Measurements from ENCODE around the gene SPPL2C.

The SPPL2C gene

DNA sequence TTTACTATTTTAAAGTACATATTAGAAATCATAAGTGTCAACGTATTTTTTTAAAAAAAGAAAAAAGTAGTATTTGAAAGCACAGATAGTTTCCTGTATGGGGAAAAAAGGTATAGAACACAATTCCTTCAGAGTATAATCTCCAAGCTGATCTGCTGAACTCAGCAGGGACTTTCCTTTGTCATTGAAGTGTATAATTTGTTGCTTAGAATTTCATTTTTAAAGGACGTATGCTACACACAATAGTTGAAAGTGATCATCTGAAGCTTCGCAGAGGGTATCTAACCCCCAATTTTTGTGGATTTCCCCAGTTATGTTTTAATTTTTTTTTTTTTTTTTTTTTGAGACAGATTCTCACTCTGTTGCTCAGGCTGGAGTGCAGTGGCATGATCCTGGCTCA lies 29.5 kb downstream of the SPPL2C start:
- Mint-ChIP-seq H3K9me3 (peaks cover 0 to 7% of the 10 kb centered on the region in 2 donors), H3K4me3 (no peak overlapping the region), H3K27me3 (peaks cover 16% of the 10 kb centered on the region), H3K27ac (no peak overlapping the region), H3K4me1 (peaks cover 16% of the 10 kb centered on the region)
- DNase-seq (no peak), ATAC-seq (no peak)

DNA sequence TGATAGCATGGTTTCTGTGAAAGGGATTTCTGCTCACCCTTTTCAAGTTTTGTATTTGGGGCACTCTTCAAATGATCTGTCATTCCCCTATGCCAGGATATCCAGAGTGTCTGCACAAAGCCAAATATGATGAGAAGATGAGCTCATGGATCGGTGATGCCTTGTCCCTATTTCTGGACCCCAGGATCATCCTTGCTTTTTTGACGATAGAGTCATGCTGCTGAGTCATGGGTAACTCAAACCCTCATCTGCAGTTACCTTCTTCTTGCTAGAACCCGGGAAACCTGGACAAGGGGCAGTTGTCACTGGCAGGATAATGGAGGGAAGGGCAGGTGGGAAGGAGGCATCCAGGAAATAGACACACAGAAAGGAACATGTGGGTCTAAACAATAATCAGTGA lies 31.9 kb downstream of the SPPL2C start:
- peaks cover 0 to 7% of the 10 kb centered on the region in 2 donors for H3K9me3 Mint-ChIP-seq
- H3K27ac Mint-ChIP-seq: no peak overlapping the region
- no peak for ATAC-seq
- DNase-seq: no peak
- peaks cover 16% of the 10 kb centered on the region for H3K27me3 Mint-ChIP-seq
- H3K4me3 Mint-ChIP-seq: no peak overlapping the region
- peaks cover 10% of the 10 kb centered on the region for H3K4me1 Mint-ChIP-seq

DNA sequence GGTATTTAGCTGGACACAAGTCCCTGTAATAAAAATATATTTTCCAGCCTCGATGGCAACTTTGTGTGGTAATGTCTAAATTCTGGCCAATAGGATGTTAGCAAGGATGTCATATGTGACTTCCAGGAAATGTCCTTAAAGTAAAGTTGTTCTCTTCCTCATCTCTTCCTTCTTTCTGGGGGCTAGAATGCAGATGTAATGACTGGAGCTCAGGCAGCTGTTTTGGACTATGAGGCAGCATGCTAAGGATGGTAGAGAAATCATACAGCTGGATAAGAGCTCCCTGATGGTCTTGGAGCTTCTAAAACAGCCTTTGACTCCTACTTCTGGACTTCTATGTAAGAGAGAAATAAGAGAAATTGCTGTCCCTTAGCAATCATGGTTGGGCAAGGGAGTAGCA lies 32.8 kb downstream of the SPPL2C start:
- ATAC-seq: no peak
- Mint-ChIP-seq H3K4me3 (no peak overlapping the region), H3K9me3 (peaks cover 0 to 7% of the 10 kb centered on the region in 2 donors), H3K4me1 (peaks cover 10% of the 10 kb centered on the region), H3K27me3 (peaks cover 16% of the 10 kb centered on the region), H3K27ac (no peak overlapping the region)
- no peak for DNase-seq

DNA sequence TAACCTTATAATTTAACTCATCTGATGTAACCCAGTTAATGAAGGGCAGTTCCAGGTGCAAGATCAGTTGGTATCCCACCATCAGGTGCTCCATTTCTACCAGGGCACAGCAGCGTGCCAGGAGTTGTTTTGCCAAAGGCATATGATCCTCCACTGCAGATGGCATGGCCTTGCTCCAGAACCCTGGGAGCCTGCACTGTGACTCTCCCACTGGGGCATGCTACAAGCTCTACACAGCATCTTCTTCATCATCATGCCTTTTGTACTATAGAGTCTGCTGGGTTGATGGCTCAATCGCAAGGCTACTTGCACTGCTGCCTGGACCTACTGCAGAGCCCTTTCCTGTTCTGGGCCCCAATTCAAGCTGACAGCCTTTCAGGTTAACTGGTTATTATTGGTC lies 38.4 kb downstream of the SPPL2C start:
- ATAC-seq (no peak), DNase-seq (no peak)
- H3K27me3 Mint-ChIP-seq: no peaks in the 10 kb centered on the region
- H3K9me3 Mint-ChIP-seq: peaks cover 5 to 14% of the 10 kb centered on the region in 2 donors
- no peak overlapping the region for H3K4me3 Mint-ChIP-seq
- H3K4me1 Mint-ChIP-seq: peaks cover under 1% of the 10 kb centered on the region
- no peak overlapping the region for H3K27ac Mint-ChIP-seq

DNA sequence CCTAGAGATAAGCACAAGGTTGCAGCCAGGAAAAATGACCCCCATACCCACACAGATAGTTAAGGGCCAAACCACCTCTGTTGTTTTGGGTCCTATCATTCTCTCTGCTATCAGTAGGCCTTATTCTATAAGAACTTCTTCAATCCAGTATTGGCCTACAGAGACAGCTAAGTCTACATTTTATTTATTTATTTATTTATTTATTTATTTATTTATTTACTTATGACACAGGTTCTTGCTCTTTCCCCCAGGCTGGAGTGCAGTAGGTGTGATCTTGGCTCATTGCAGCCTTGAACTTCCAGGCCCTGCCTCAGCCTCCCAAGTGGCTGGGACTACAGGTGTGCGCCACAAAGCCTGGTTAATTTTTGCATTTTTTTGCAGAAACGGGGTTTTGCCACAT lies 42.2 kb downstream of the SPPL2C start:
- Mint-ChIP-seq H3K4me3 (no peak overlapping the region), H3K4me1 (peaks cover 5% of the 10 kb centered on the region), H3K9me3 (peaks cover 5 to 14% of the 10 kb centered on the region in 2 donors), H3K27me3 (peaks cover 5% of the 10 kb centered on the region), H3K27ac (no peak overlapping the region)
- DNase-seq: no peak
- no peak for ATAC-seq

DNA sequence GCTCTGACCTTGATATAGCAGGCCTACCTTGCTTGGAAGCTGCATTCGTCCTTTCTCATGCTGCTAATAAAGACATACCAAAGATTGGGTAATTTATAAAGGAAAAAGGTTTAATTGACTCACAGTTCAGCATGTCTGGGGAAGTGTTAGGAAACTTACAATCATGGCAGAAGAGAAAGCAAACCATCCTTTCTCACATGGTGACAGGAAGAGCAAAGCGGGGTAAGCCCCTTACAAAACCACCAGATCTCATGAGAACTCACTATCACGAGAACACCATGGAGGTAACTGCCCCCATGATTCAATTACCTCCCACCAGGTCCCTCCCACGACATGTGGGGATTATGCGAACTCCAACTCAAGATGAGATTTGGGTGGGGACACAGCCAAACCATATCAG lies 43.7 kb downstream of the SPPL2C start:
- peaks cover 10% of the 10 kb centered on the region for H3K27me3 Mint-ChIP-seq
- no peak for ATAC-seq
- peaks cover 5% of the 10 kb centered on the region for H3K4me1 Mint-ChIP-seq
- peaks cover 5 to 14% of the 10 kb centered on the region in 2 donors for H3K9me3 Mint-ChIP-seq
- no peak overlapping the region for H3K4me3 Mint-ChIP-seq
- DNase-seq: no peak
- H3K27ac Mint-ChIP-seq: no peak overlapping the region

DNA sequence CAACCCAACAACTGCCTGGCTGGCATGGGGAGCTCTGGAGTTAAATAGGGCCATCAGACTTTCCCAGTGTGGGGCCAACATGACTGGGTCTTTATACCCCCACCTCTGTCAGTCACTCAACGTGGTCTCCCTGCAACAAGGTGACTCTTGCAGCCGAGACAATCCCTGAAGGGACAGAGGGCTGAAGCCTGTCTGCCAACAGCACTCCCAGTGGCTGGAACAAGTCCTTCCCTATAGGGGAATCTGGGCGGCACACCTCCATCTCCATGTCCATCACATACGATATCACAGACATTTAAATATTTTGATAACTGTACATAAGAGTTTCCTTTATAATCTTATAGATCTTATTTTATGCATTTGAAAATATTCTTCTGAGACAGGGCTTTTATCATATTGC lies 44.9 kb downstream of the SPPL2C start:
- no peak for ATAC-seq

DNA sequence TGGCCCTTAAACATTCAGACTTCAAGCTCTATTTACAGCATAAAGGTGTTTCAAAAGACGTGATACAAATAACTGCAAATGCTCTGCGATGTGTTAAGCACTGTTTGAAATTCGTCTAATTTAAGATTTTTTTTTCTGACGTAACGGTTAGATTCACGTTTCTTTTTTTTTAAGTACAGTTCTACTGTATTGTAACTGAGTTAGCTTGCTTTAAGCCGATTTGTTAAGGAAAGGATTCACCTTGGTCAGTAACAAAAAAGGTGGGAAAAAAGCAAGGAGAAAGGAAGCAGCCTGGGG lies 49.0 kb downstream of the SPPL2C start:
- Mint-ChIP-seq H3K27ac (no peak overlapping the region), H3K9me3 (no peaks in the 10 kb centered on the region), H3K4me1 (peaks cover 34% of the 10 kb centered on the region), H3K4me3 (peak overlapping the region; percentile 86 to 89), H3K27me3 (peaks cover 57% of the 10 kb centered on the region)
- no peak for DNase-seq
- no peak for ATAC-seq

More for the DNA sequence above, 44.9 kb downstream of the SPPL2C start:
- Mint-ChIP-seq H3K9me3 (peaks cover 0 to 7% of the 10 kb centered on the region in 2 donors), H3K4me1 (peaks cover 12% of the 10 kb centered on the region), H3K4me3 (no peak overlapping the region), H3K27me3 (peaks cover 17% of the 10 kb centered on the region), H3K27ac (no peak overlapping the region)
- no peak for DNase-seq

DNA sequence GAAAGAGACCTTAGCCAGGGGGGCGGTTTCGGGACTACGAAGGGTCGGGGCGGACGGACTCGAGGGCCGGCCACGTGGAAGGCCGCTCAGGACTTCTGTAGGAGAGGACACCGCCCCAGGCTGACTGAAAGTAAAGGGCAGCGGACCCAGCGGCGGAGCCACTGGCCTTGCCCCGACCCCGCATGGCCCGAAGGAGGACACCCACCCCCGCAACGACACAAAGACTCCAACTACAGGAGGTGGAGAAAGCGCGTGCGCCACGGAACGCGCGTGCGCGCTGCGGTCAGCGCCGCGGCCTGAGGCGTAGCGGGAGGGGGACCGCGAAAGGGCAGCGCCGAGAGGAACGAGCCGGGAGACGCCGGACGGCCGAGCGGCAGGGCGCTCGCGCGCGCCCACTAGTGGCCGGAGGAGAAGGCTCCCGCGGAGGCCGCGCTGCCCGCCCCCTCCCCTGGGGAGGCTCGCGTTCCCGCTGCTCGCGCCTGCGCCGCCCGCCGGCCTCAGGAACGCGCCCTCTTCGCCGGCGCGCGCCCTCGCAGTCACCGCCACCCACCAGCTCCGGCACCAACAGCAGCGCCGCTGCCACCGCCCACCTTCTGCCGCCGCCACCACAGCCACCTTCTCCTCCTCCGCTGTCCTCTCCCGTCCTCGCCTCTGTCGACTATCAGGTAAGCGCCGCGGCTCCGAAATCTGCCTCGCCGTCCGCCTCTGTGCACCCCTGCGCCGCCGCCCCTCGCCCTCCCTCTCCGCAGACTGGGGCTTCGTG lies 49.5 kb downstream of the SPPL2C start, which contains the start of gene MAPT:
TSS of gene MAPT (plus strand) at position 533 of the 763 bp plus-strand sequence. CDS start 67,784 bp downstream, outside the sequence.
- H3K27ac Mint-ChIP-seq: peak within 1 kb of the TSS in 1 of 2 donors; percentile 25

DNA sequence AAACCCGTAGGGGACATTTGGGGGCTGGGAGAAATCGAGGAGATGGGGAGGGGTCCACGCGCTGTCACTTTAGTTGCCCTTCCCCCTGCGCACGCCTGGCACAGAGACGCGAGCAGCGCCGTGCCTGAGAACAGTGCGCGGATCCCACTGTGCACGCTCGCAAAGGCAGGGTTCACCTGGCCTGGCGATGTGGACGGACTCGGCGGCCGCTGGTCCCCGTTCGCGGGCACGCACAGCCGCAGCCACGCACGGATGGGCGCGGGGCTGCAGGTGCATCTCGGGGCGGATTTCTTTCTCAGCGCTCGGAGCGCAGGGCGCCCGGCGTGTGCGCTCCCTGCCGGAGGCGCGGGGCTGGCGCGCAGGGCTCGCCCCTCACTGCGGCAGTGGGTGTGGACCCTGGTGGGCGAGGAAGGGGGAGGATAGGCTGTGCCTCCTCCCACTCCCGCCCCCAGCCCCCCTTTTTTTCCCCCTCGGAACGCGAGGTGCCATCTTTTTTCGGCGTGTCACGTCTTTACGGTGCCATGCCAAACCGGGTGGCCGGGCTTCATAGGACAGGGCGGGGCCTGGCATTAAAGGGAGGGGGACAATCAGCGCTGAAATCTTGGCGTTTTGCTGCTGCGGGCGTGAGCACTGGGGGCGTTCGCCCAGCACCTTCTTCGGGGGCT lies 50.8 kb downstream of the SPPL2C start:
- Mint-ChIP-seq H3K9me3 (no peaks in the 10 kb centered on the region), H3K4me1 (peaks cover 34% of the 10 kb centered on the region), H3K27me3 (peaks cover 75% of the 10 kb centered on the region), H3K27ac (no peak overlapping the region), H3K4me3 (peak overlapping the region; percentile 86 to 89)
- DNase-seq (peak; percentile 24 to 29), ATAC-seq (peak; percentile 12)

More for the DNA sequence above, 49.5 kb downstream of the SPPL2C start, which contains the start of gene MAPT:
- H3K4me3 Mint-ChIP-seq: peak within 1 kb of the TSS; percentile 86 to 89
- H3K27me3 Mint-ChIP-seq: peaks cover 62% of the 10 kb centered on the region
- ATAC-seq (peak; percentile 90), DNase-seq (peak; percentile 87)
- H3K4me1 Mint-ChIP-seq: peaks cover 34% of the 10 kb centered on the region
- no peaks in the 10 kb centered on the region for H3K9me3 Mint-ChIP-seq

DNA sequence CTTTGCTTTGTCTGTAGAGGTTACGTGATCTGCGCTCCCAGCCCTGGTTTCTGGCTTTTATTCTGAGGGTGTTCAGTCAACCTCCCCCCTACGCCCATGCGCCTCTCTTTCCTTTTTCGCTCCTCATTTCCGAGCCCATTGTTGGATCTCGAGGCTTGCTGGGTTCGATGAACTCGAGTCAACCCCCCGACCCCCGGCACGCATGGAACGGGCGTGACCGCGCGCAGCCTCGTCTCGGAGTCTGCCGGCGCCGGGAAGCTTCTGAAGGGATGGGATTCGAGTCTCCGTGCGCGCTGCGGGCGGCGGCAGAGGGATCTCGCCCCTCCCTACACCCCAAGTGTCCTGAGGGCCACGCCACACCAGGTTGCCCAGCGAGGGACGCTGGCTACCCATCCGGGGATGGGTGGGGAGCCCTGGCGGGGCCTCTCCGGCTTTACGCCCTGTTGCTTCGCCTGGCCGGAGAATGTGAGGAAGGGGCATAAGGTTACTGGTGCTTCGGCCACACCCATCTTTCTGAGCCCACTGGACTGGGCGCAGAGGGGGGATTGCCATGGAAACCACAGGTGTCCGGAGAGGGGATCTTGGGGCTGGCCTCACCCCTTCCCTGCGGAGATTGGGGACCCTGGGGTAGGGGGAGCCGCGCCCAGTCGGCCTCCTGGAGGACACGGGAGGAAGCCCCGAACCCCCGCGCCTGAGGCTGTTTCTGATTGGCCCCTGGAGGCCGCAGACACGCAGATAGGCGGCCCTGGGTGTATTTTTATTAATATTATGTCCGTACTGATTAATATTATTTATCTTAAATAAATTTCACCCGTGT lies 51.5 kb downstream of the SPPL2C start:
- H3K9me3 Mint-ChIP-seq: no peaks in the 10 kb centered on the region

More for the DNA sequence above, 51.5 kb downstream of the SPPL2C start:
- ATAC-seq: no peak
- H3K4me3 Mint-ChIP-seq: peak overlapping the region; percentile 63 to 86
- no peak for DNase-seq
- H3K27ac Mint-ChIP-seq: no peak overlapping the region
- peaks cover 34% of the 10 kb centered on the region for H3K4me1 Mint-ChIP-seq
- peaks cover 82% of the 10 kb centered on the region for H3K27me3 Mint-ChIP-seq

Data from stimulated activated naive CD8-positive, alpha-beta T cell treated with anti-CD3 and anti-CD28 coated beads, Interleukin-15, amount 100 ng/mL, for 72 hours (primary cell).